Measurements from ENCODE around the gene MEGF6.

The MEGF6 gene

DNA sequence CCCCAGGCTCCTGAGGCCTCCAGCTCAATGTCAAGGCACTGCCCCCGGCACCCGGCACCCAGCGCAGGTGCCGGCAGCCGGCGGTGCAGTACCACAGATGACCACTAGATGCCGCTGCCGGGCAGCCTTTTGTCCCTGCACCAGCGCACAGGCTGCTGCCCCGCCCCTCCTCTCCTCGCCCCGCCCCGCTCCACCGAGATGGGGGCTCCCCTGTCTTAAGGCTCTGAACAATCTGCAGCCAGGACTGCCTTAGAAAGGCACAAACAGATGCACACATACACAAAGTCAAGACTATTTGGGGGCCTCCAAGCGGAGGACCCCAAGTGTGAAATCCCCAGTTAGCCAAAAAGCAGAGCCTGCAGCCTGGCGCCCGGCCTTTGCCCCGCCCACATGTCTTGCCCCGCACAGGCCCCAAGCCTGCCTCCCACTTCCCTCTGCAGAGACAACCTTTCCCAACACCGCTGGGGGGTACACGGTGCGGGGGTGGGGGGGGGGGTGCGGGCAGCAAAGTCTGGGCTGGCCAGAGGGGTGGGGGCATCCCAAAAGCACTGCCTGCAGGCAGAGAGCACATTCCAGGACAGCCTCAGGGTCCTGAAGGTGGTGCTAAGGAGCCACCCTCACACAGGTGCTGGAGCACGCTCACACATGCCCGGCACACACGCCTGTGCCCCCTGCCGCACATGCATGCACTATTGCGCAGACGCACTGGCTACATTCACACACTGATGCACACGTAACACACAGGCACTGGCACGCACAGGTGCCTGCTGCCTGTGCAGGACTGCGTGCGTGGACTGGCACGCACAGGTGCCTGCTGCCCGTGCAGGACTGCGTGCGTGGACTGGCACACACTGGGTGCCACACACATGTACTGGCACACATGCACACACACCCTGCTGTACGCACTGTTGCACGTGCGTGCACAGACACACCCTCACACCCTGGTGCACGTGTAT is 119.7 kb downstream of the MEGF6 start:
- peak; percentile 92 for DNase-seq (ENCODE audit: extremely low spot score)
- CTCF ChIA-PET = interaction anchor here (0.7 to 1.9 kb wide), 16 partner anchors 10 to 233 kb away, joined by 3 to 32 read pairs (median 4); no protein-coding TSS in a partner anchor
- TF ChIP-seq, protein P1, sequence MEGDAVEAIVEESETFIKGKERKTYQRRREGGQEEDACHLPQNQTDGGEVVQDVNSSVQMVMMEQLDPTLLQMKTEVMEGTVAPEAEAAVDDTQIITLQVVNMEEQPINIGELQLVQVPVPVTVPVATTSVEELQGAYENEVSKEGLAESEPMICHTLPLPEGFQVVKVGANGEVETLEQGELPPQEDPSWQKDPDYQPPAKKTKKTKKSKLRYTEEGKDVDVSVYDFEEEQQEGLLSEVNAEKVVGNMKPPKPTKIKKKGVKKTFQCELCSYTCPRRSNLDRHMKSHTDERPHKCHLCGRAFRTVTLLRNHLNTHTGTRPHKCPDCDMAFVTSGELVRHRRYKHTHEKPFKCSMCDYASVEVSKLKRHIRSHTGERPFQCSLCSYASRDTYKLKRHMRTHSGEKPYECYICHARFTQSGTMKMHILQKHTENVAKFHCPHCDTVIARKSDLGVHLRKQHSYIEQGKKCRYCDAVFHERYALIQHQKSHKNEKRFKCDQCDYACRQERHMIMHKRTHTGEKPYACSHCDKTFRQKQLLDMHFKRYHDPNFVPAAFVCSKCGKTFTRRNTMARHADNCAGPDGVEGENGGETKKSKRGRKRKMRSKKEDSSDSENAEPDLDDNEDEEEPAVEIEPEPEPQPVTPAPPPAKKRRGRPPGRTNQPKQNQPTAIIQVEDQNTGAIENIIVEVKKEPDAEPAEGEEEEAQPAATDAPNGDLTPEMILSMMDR (IDR thresholded peaks at IDR 0.05; ENCODE audit: control extremely low read depth, extremely low read depth, low read depth, missing control alignments) = peak; percentile 92
- POLR2A ChIA-PET = no interaction called here

DNA sequence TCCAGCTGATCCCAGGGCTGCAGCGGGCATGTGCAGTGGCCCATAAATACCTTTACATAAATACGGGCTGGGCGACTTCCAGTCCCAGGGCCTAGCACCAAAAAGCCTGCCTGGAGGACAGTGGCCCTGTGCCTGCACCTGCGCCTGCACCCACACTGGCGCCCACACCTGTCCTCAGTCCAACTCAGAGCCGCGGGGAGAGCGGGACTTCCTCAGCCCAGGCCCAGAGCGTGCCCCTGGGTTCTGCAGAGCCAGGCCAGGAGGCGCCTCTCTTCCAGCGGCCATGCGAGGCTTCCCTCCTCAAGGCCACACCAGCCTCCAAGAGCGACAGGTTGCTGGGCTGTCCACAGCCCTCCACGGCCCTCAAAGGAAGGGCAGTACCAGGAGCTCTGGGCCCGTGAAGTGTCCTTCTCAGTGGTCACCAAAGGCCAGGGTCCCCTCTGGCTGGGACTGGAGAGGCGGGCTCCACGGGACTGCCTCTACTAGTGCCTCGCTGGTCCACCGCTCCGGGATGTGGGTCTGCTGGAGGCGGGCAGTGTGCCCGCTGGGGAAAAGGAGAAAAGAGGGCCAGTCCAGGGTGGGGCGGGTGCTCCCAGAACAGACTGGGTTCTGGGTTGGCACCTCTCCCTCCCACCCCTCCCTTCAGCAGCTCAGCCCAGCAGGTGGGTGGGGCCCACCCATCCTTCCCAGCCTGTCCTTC is 121.1 kb downstream of the MEGF6 start:
- DNase-seq (ENCODE audit: extremely low spot score) = no peak

DNA sequence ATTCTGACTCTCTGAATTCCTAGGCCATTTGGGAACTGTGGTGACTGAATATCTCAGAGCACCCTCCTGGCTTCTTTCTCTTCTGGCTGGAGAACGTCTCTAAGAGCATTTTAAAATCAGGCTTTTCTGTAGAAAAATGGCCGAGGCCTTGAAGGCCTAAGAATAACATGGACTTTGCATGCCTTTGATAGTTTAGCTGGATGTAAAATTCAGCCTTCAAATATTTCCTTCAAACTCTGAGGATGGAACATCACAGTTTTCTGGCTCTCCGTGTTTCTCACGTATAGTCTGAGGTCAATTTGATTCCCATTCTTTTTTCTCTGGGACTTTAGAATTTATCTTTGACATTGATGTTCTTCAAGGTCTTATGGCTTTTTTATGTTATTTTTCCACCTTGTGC is 122.9 kb downstream of the MEGF6 start:
- POLR2A ChIA-PET = no interaction called here
- TF ChIP-seq, protein P1 (IDR thresholded peaks at IDR 0.05; ENCODE audit: control extremely low read depth, extremely low read depth, low read depth, missing control alignments) = no peak
- CTCF ChIA-PET = interaction anchor here (1.1 to 3.0 kb wide), 3 partner anchors 35 to 132 kb away, joined by 3 to 22 read pairs (median 4); no protein-coding TSS in a partner anchor
- DNase-seq (ENCODE audit: extremely low spot score) = no peak

More for the DNA sequence above, 121.1 kb downstream of the MEGF6 start:
- POLR2A ChIA-PET = no interaction called here
- TF ChIP-seq, protein P1 (IDR thresholded peaks at IDR 0.05; ENCODE audit: control extremely low read depth, extremely low read depth, low read depth, missing control alignments) = no peak
- CTCF ChIA-PET = interaction anchor here (0.8 to 1.9 kb wide), 11 partner anchors 15 to 234 kb away, joined by 3 to 32 read pairs (median 4); no protein-coding TSS in a partner anchor

DNA sequence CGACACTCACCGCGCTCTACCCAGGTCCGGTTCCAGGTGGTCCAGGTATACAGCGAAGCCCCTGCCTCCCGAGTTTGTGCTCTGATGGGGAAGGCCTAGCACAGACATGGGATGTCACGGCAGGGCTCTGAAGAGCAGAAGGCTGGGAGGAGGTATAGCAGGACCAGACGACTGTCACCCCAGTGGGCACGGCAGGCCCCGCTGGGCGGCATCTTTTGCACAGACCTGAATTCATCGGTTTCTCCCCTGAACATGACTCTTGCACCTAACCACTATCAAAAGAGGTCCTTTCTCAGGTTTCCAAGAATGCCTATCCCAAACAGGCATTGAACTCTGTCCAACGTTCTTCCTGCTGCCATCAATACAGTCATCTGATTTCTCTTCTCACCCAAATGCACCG is 126.3 kb downstream of the MEGF6 start:
- no peak for DNase-seq (ENCODE audit: extremely low spot score)
- ChIA-PET POLR2A (no interaction called here), CTCF (interaction anchor here (1.5 to 2.1 kb wide), 2 partner anchors 32 to 57 kb away, joined by 4 to 19 read pairs; no protein-coding TSS in a partner anchor)
- TF ChIP-seq, protein P1 (IDR thresholded peaks at IDR 0.05; ENCODE audit: control extremely low read depth, extremely low read depth, low read depth, missing control alignments) = no peak

DNA sequence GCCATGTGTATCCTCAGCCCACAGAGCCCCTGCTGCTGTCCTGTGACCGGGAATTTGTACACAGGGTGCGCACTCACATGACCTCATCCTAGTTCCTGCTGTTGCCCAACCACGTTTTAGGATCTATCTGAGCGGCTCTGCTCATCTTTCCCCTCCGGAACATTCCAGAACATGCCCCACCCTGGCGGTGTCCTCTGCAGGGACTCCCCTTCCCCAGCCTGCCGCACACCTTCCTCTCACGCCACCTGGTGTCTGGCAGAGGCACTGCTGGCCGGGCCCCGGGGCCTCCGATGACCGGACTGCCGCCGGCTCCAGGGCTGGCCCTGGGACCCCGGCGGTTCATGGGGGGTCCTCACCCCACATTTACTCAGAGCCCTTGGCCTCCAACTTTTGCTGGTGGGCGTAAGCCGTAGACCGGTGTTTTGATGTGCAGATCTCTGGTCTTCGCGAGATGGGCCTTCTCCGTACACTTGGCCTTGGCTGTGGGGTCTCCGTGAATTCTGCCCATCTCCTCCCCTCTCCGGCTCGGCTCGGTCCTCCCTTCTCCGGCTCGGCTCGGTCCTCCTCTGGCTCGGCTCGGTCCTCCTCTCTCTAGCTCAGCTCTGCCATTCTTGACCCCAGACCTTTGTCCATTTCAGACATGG is 127.4 kb downstream of the MEGF6 start:
- ChIA-PET POLR2A (no interaction called here), CTCF (interaction anchor here (0.9 to 2.1 kb wide), 3 partner anchors 31 to 113 kb away, joined by 3 to 19 read pairs (median 4); no protein-coding TSS in a partner anchor)

More for the DNA sequence above, 127.4 kb downstream of the MEGF6 start:
- DNase-seq (ENCODE audit: extremely low spot score) = peak; percentile 80
- TF ChIP-seq, protein P1 (IDR thresholded peaks at IDR 0.05; ENCODE audit: control extremely low read depth, extremely low read depth, low read depth, missing control alignments) = peak; percentile 76
